H1 (cell line): ENCODE results near the gene ZFR. TPM values are rescaled to one million over a fixed set of nuclear protein-coding genes. Genes with fewer than 3 reads are reported as not detected.

Experiments used
- CTCF ChIA-PET: fragments of 300-600 bp; sonication (Branson Sonifier 250); formaldehyde crosslinking; loops from one replicate; lab custom pipeline; 2021; ENCODE audit not compliant: partially characterized antibody; lab: Charles Lee
- POLR2A ChIA-PET: fragments of 300-600 bp; sonication (Branson Sonifier 250); formaldehyde crosslinking; loops from one replicate; lab custom pipeline; 2021; ENCODE audit warnings: inconsistent platforms; ENCODE audit not compliant: partially characterized antibody; lab: Charles Lee
- DNase-seq, 2 experiments: peaks; one replicate each; pipeline versions ENCODE4 v3.0.0 to v3.0.0-alpha.2; 2010 to 2022; ENCODE audit warnings: low spot score in 2 of 2, low read depth in 1 of 2, mixed read lengths in 1 of 2
- FAIRE-seq: peaks from 2 replicates; lab custom pipeline; 2011; peaks lifted over from hg19 to GRCh38; lab: Jason Lieb, UNC
- H2AFZ ChIP-seq: 2 replicates; pipeline ENCODE4 v1.8.1; 2012; ENCODE audit warnings: low read length, inconsistent platforms
- H2AK5ac ChIP-seq: 2 replicates; pipeline ENCODE4 v1.6.1; 2013; ENCODE audit warnings: low read depth, low read length
- H2BK120ac ChIP-seq: replicated peaks from 2 replicates; pipeline ENCODE3; 2013; ENCODE audit warnings: low read depth, low read length, inconsistent platforms
- H2BK12ac ChIP-seq: 2 replicates; pipeline ENCODE4 v1.6.1; 2013; ENCODE audit warnings: low read depth, low read length
- H2BK15ac ChIP-seq: 2 replicates; pipeline ENCODE4 v1.6.1; 2013; ENCODE audit warnings: low read length
- H2BK20ac ChIP-seq: 2 replicates; pipeline ENCODE4 v1.6.1; 2013; ENCODE audit warnings: low read length
- H2BK5ac ChIP-seq: 2 replicates; pipeline ENCODE4 v1.6.1; 2013; ENCODE audit warnings: low read depth, low read length
- H3K14ac ChIP-seq: 2 replicates; pipeline ENCODE4 v1.6.1; 2013; ENCODE audit warnings: inconsistent platforms; ENCODE audit not compliant: insufficient read length
- H3K18ac ChIP-seq: 2 replicates; pipeline ENCODE4 v1.6.1; 2013; ENCODE audit warnings: low read length; ENCODE audit errors: extremely low read depth
- H3K23ac ChIP-seq: 2 replicates; pipeline ENCODE4 v1.6.1; 2013; ENCODE audit warnings: inconsistent platforms; ENCODE audit not compliant: insufficient read length
- H3K23me2 ChIP-seq: 2 replicates; pipeline ENCODE4 v1.6.1; 2013; ENCODE audit warnings: low read depth, low read length
- H3K27ac ChIP-seq: 2 replicates; pipeline ENCODE4 v1.6.1; 2011; ENCODE audit warnings: low read depth, low read length, inconsistent platforms
- H3K27me3 ChIP-seq, 4 experiments: replicated peaks in 1 of 4; 1 replicate in 1 of 4; 2 replicates in 3 of 4; pipeline versions ENCODE4 v1.6.1 to v1.8.1; 2011 to 2013; ENCODE audit warnings: low read length in 3 of 4, mild to moderate bottlenecking in 3 of 4, inconsistent platforms in 2 of 4, mixed read lengths in 2 of 4, moderate library complexity in 1 of 4; ENCODE audit not compliant: control insufficient read depth in 3 of 4, insufficient read depth in 3 of 4; ENCODE audit errors: extremely low read depth in 1 of 4
- H3K36me3 ChIP-seq, 4 experiments: 2 replicates each; pipeline versions ENCODE4 v1.6.1 to v1.8.1; 2011 to 2013; ENCODE audit warnings: mild to moderate bottlenecking in 4 of 4, low read length in 3 of 4, moderate library complexity in 2 of 4, control low read depth in 1 of 4, inconsistent platforms in 1 of 4; ENCODE audit not compliant: insufficient read depth in 4 of 4, control insufficient read depth in 2 of 4
- H3K4ac ChIP-seq: replicated peaks from 2 replicates; pipeline ENCODE3; 2013; ENCODE audit warnings: low read length, low read depth, mixed read lengths, inconsistent platforms; ENCODE audit not compliant: insufficient read length
- H3K4me1 ChIP-seq, 4 experiments: replicated peaks in 1 of 4; 1 replicate in 1 of 4; 2 replicates in 3 of 4; pipeline versions ENCODE4 v1.6.1 to v1.8.1; 2011 to 2013; ENCODE audit warnings: low read length in 3 of 4, inconsistent platforms in 2 of 4, mixed read lengths in 1 of 4; ENCODE audit not compliant: insufficient read depth in 4 of 4, control insufficient read depth in 3 of 4
- H3K4me2 ChIP-seq, 2 experiments: 2 replicates each; pipeline versions ENCODE4 v1.6.1 to v1.8.1; 2011 to 2013; ENCODE audit warnings: low read depth in 2 of 2, low read length in 2 of 2, control low read depth in 1 of 2, inconsistent platforms in 1 of 2, mild to moderate bottlenecking in 1 of 2; ENCODE audit not compliant: insufficient read depth in 1 of 2
- H3K4me3 ChIP-seq, 4 experiments: fragments of 200-600, 300-600 bp in 1 of 4; sonication (generic), shearing (Covaris generic), sonication (Bioruptor Twin) in 1 of 4; 2 replicates each; pipeline versions ENCODE4 v1.5.1 to v1.8.1; 2011 to 2016; ENCODE audit warnings: low read length in 4 of 4, low read depth in 3 of 4, control low read depth in 2 of 4, inconsistent platforms in 2 of 4, mild to moderate bottlenecking in 2 of 4, mixed read lengths in 1 of 4, moderate library complexity in 1 of 4; ENCODE audit not compliant: insufficient read depth in 2 of 4; ENCODE audit errors: extremely low read depth in 1 of 4
- H3K56ac ChIP-seq: replicated peaks from 2 replicates; pipeline ENCODE3; 2013; ENCODE audit warnings: low read depth, mild to moderate bottlenecking, mixed read lengths, low read length, inconsistent platforms; ENCODE audit not compliant: insufficient read length
- H3K79me1 ChIP-seq: 2 replicates; pipeline ENCODE4 v1.6.1; 2013; ENCODE audit warnings: low read depth, low read length, control low read depth
- H3K79me2 ChIP-seq, 2 experiments: 2 replicates each; pipeline versions ENCODE4 v1.6.1 to v1.8.1; 2012 to 2013; ENCODE audit warnings: low read length in 2 of 2, mild to moderate bottlenecking in 2 of 2, inconsistent platforms in 1 of 2; ENCODE audit not compliant: insufficient read depth in 2 of 2, control insufficient read depth in 1 of 2
- H3K9ac ChIP-seq, 4 experiments: replicated peaks in 1 of 4; 1 replicate in 1 of 4; 2 replicates in 3 of 4; pipeline versions ENCODE4 v1.6.1 to v1.8.1; 2011 to 2013; ENCODE audit warnings: low read depth in 3 of 4, low read length in 3 of 4, control low read depth in 2 of 4, mild to moderate bottlenecking in 2 of 4, moderate library complexity in 2 of 4, inconsistent platforms in 1 of 4; ENCODE audit errors: extremely low read depth in 1 of 4
- H3K9me3 ChIP-seq, 2 experiments: 2 replicates each; pipeline versions ENCODE4 v1.6.1 to v1.8.1; 2012 to 2013; ENCODE audit warnings: mild to moderate bottlenecking in 2 of 2, moderate library complexity in 2 of 2, control low read depth in 1 of 2, inconsistent platforms in 1 of 2, low read depth in 1 of 2, low read length in 1 of 2, mixed read lengths in 1 of 2; ENCODE audit not compliant: insufficient read depth in 2 of 2
- H4K20me1 ChIP-seq, 2 experiments: replicated peaks in 1 of 2; 2 replicates each; pipeline versions ENCODE3 to v1.8.1; 2011 to 2013; ENCODE audit warnings: inconsistent platforms in 2 of 2, low read length in 2 of 2, mild to moderate bottlenecking in 1 of 2; ENCODE audit not compliant: insufficient read depth in 2 of 2, control insufficient read depth in 1 of 2
- H4K5ac ChIP-seq: 2 replicates; pipeline ENCODE4 v1.6.1; 2013; ENCODE audit warnings: low read length, low read depth, mixed read lengths, inconsistent platforms; ENCODE audit not compliant: insufficient read length
- H4K8ac ChIP-seq: 2 replicates; pipeline ENCODE4 v1.8.0; 2013; ENCODE audit warnings: mild to moderate bottlenecking, moderate library complexity, low read length, inconsistent platforms; ENCODE audit not compliant: insufficient read depth; ENCODE audit errors: extremely low read depth
- H4K91ac ChIP-seq: replicated peaks from 2 replicates; pipeline ENCODE3; 2013; ENCODE audit warnings: low read length, mixed read lengths, inconsistent platforms; ENCODE audit not compliant: insufficient read length
- CBX5 ChIP-seq: fragments of 300-800, 300-1000 bp; sonication (generic); IDR thresholded peaks from 2 replicates; pipeline ENCODE4 v1.7.1; 2016; ENCODE audit warnings: antibody characterized with exemption, low read length, low read depth
- EGR1 ChIP-seq: IDR thresholded peaks from 2 replicates; pipeline ENCODE4 v1.6.1; 2011; ENCODE audit warnings: low read depth, low read length, borderline replicate concordance
- JUN ChIP-seq: IDR thresholded peaks from 2 replicates; pipeline ENCODE4 v1.6.1; 2011; ENCODE audit warnings: low read depth, mild to moderate bottlenecking, improper control_type of control experiment, low read length
- KDM1A ChIP-seq: fragments of 200-600, 300-600 bp; sonication (generic); IDR thresholded peaks from 2 replicates; pipeline ENCODE4 v1.7.1; 2016; ENCODE audit warnings: mild to moderate bottlenecking, low read length, borderline replicate concordance
- SAP30 ChIP-seq: fragments of 300-600 bp; sonication (generic); IDR thresholded peaks from 2 replicates; pipeline ENCODE4 v1.7.1; 2012; ENCODE audit warnings: low read length, moderate library complexity, mild to moderate bottlenecking, inconsistent platforms; ENCODE audit not compliant: insufficient read depth, insufficient replicate concordance
- SP1 ChIP-seq: IDR thresholded peaks from 2 replicates; pipeline ENCODE4 v1.6.1; 2011; ENCODE audit warnings: low read depth, low read length
- SP2 ChIP-seq: IDR thresholded peaks from 2 replicates; pipeline ENCODE4 v1.6.1; 2012; ENCODE audit warnings: mild to moderate bottlenecking, low read length, inconsistent platforms
- ZNF274 ChIP-seq: IDR thresholded peaks from 2 replicates; pipeline ENCODE4 v1.7.0; 2012; ENCODE audit warnings: low read length, borderline replicate concordance; ENCODE audit errors: extremely low read depth
- WGBS, 2 experiments: shearing (Covaris generic) in 1 of 2; methylation state at CpG; one replicate each; pipeline versions ENCODE4 v1.1.6 to v1.1.7; 2013 to 2015; ENCODE audit warnings: low lambda C conversion rate in 2 of 2, mixed read lengths in 2 of 2, inconsistent platforms in 1 of 2, low coverage in 1 of 2, missing lambda C conversion rate in 1 of 2; ENCODE audit not compliant: insufficient replicate concordance in 2 of 2, insufficient coverage in 1 of 2, insufficient read length in 1 of 2; ENCODE audit errors: extremely low coverage in 1 of 2, missing lambda C conversion rate in 1 of 2; 5-methylcytosine and 5-hydroxymethylcytosine counted together
- polyA plus RNA-seq, 7 experiments: library from polyadenylated mRNA; depleted of rRNA in 3 of 7; stranded (reverse) in 5 of 7; unstranded in 2 of 7; fragments of >200 nt in 5 of 7; fragments of 200-250 nt in 2 of 7; gene quantifications; 1 replicate in 5 of 7; 2 replicates in 1 of 7; 4 replicates in 1 of 7; pipeline versions ENCODE4 v1.2.1 to v1.2.3, GENCODE V29; 2011 to 2013; ENCODE audit warnings: missing spikeins in 2 of 7, mixed read lengths in 2 of 7
- total RNA-seq: library from RNA; stranded (reverse); fragmentation: NEBNext Ultra II Directional; extraction: Animal tissue kit (Norgen Biotek cat#: 25700); gene quantifications from 2 replicates; pipeline ENCODE4 v1.2.1, GENCODE V29; 2021
- TF ChIP-seq, protein P1 (sequence below): IDR thresholded peaks from 2 replicates; pipeline ENCODE4 v1.6.1; 2012; ENCODE audit warnings: low read length, inconsistent platforms

The ZFR gene
- total and polyA plus RNA-seq, 2 of the 8 experiments (the other 6 are each of a cell fraction or from before 2014, with no cell fraction given): 68.8 to 92.7 TPM

DNA sequence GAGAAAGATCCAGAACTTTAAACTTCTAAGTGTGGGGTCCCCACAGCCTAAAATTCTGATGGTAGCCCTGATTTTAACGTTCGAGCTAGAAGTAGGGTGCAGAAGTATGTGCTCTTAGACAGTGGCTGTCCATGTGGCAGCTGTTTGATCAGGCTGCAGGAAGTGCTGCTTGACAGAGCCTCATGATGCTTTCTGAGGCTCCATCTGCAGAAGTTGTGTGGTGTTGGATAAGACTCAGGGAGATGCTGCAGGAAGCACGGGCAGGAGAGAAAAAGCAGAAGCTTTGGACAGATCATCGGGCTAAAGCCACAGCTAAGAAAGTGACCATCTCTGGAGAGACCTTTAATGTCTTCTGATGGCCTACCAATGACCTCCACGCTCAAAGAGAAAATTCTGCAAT is 139.9 kb downstream of the ZFR start:
- H3K23me2 ChIP-seq: no peaks in the 10 kb centered on the region
- no peak overlapping the region for H3K23ac ChIP-seq
- ChIA-PET CTCF (interaction anchor here (0.7 to 1.1 kb wide), 2 partner anchors 15 to 50 kb away, joined by 3 read pairs; no protein-coding TSS in a partner anchor), POLR2A (interaction anchor here (0.7 kb wide), 1 partner anchor 14 kb away, joined by 3 read pairs; no protein-coding TSS in a partner anchor)
- FAIRE-seq (no peak), DNase-seq (no peak)
- no peak overlapping the region for H4K8ac ChIP-seq
- H4K20me1 ChIP-seq: peaks cover 2 to 25% of the 10 kb centered on the region in 2 experiments
- no peak overlapping the region for H3K27ac ChIP-seq
- H4K5ac ChIP-seq: no peak overlapping the region
- H2AK5ac ChIP-seq: no peak overlapping the region
- H2BK12ac ChIP-seq: no peak overlapping the region
- no peak overlapping the region for H2AFZ ChIP-seq
- peaks cover 39 to 99% of the 10 kb centered on the region in 2 experiments for H3K79me2 ChIP-seq
- no peak overlapping the region for H2BK120ac ChIP-seq
- no peak overlapping the region for H2BK15ac ChIP-seq
- H3K79me1 ChIP-seq: no peaks in the 10 kb centered on the region; the same call in 1 of the 2 replicates
- H3K9ac ChIP-seq: no peak overlapping the region
- H3K36me3 ChIP-seq: no peaks in the 10 kb centered on the region; a peak in 1 of 8 replicates
- H3K18ac ChIP-seq: peak overlapping the region; percentile 19; the same call in 1 of the 2 replicates
- H3K4ac ChIP-seq: no peak overlapping the region
- no peak overlapping the region for H3K4me3 ChIP-seq
- H3K56ac ChIP-seq: no peak overlapping the region
- H3K14ac ChIP-seq: no peak overlapping the region
- H3K9me3 ChIP-seq: no peaks in the 10 kb centered on the region
- no peaks in the 10 kb centered on the region for H3K27me3 ChIP-seq
- H3K4me1 ChIP-seq: peaks cover 0 to 8% (median 7%) of the 10 kb centered on the region in 4 experiments; a peak in 5 of 7 replicates
- H3K4me2 ChIP-seq: no peak overlapping the region
- no peak overlapping the region for H4K91ac ChIP-seq
- 89% methylated on average over 5 of the region's 5 CpGs; no CpG with 5 or more reads in 1 of the 2 experiments for WGBS, 2 experiments
- no peak overlapping the region for H2BK5ac ChIP-seq
- no peak overlapping the region for H2BK20ac ChIP-seq
- TF ChIP-seq SP1: no peak
- TF ChIP-seq ZNF274: no peak
- no peak for TF ChIP-seq EGR1
- no peak for TF ChIP-seq CBX5
- TF ChIP-seq SAP30: no peak
- TF ChIP-seq SP2: no peak
- TF ChIP-seq, protein P1, sequence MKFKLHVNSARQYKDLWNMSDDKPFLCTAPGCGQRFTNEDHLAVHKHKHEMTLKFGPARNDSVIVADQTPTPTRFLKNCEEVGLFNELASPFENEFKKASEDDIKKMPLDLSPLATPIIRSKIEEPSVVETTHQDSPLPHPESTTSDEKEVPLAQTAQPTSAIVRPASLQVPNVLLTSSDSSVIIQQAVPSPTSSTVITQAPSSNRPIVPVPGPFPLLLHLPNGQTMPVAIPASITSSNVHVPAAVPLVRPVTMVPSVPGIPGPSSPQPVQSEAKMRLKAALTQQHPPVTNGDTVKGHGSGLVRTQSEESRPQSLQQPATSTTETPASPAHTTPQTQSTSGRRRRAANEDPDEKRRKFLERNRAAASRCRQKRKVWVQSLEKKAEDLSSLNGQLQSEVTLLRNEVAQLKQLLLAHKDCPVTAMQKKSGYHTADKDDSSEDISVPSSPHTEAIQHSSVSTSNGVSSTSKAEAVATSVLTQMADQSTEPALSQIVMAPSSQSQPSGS: no peak
- TF ChIP-seq KDM1A: no peak
- TF ChIP-seq JUN: no peak
